Activated naive CD4-positive, alpha-beta T cell treated with anti-CD3 and anti-CD28 coated beads, Interleukin-2, amount 50 U/mL, for 24 hours (primary cell): Measurements from ENCODE around the gene IGIP.
A peak's percentile ranks its signal among the peaks of the same experiment; 100 is the strongest.

Experiments used
- H3K27ac Mint-ChIP-seq: one replicate; pipeline ENCODE4 v1.8.0; 2021; ENCODE audit warnings: mild to moderate bottlenecking, mixed read lengths
- H3K27me3 Mint-ChIP-seq: one replicate; pipeline ENCODE4 v1.8.0; 2021; ENCODE audit warnings: mixed read lengths
- H3K36me3 Mint-ChIP-seq: one replicate; pipeline ENCODE4 v1.8.0; 2021; ENCODE audit warnings: mixed read lengths
- H3K4me1 Mint-ChIP-seq: one replicate; pipeline ENCODE4 v1.8.0; 2021; ENCODE audit warnings: mixed read lengths
- H3K4me3 Mint-ChIP-seq: one replicate; pipeline ENCODE4 v1.8.0; 2021; ENCODE audit warnings: mild to moderate bottlenecking, mixed read lengths
- H3K9me3 Mint-ChIP-seq: one replicate; pipeline ENCODE4 v1.8.0; 2021; ENCODE audit warnings: mixed read lengths

The IGIP gene

DNA sequence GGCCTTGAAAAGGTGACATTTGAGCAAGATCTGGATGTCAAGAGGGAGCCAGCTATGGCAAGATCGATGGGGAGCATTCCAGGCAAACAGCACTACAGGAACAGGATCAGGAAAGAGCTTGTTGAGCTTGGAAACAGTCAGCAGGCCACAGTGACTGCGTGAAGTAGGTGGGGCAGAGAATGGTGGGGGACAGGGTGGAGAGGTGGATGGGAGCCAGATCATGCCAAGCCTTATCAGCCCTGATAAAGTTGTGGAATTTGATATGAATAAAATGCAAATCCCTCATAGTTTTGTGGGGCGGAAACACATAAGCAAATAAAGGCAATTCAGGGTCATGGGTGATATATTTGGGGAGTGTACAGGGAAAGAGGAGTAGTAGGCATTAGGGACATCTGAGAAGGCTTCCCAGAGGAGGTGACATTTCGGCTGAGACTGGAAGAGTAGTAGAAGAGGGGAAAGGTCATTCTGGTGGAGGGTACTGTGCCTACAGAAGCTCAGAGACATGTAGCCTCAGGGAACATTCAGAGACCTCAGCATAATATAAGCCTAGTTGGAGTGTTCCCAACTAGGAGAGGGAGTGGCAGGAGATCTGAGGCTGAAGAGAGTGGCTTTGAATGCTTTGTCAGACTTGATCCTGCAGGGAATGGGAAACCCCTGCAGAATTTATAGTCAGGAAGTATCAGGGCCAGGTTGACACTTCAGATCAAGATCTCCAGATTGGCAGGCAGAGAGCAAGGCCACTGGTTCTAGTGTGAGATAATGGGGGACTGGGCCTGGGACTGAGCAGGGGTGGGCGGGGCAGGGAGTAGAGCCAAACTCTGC lies 39.6 kb downstream of the IGIP start:
- Mint-ChIP-seq H3K4me1 (no peaks in the 10 kb centered on the region), H3K27ac (no peak overlapping the region), H3K4me3 (no peak overlapping the region), H3K36me3 (peaks cover 2% of the 10 kb centered on the region), H3K27me3 (no peaks in the 10 kb centered on the region), H3K9me3 (no peaks in the 10 kb centered on the region)

DNA sequence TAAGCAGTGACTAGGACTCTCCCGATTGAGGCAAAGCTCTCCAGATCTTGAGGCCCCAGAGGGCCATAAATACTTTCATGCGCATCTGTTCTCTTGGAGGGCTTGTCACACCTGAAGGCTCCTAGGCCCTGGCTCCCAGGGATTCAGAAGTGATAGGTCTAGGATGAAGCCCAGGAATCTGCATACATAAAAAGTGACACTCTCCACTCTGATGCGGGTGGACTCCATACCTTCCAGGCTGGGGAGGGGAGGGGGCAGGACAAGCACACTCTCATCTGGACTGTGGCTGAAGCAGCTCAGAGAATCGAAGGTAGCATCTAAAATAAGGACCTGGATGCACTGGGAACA lies 40.2 kb downstream of the IGIP start:
- Mint-ChIP-seq H3K27ac (no peak overlapping the region), H3K4me3 (no peak overlapping the region), H3K9me3 (no peaks in the 10 kb centered on the region), H3K36me3 (peaks cover 2% of the 10 kb centered on the region), H3K27me3 (no peaks in the 10 kb centered on the region), H3K4me1 (no peaks in the 10 kb centered on the region)

DNA sequence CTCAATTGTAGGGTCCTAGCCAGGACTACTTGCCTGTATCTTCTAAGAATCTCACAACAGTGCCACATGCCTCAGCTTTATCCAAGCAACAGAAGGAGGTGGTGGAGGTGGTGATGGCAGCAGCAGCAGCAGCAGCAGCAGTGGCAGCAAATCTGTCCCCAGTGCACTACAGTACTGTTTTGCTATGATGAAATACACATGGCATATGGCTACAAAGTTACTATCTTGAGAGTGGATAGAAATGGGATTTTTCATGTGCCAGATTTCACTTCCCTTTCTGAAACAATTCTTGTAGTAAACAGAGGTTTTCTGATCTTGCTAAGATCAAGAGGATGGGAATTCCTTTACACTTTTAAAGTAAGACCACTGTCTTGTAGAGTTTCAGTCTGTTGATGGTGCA lies 41.2 kb downstream of the IGIP start:
- no peak overlapping the region for H3K27ac Mint-ChIP-seq
- H3K36me3 Mint-ChIP-seq = peaks cover 2% of the 10 kb centered on the region
- H3K9me3 Mint-ChIP-seq = no peaks in the 10 kb centered on the region
- no peak overlapping the region for H3K4me3 Mint-ChIP-seq
- no peaks in the 10 kb centered on the region for H3K27me3 Mint-ChIP-seq
- H3K4me1 Mint-ChIP-seq = no peaks in the 10 kb centered on the region

DNA sequence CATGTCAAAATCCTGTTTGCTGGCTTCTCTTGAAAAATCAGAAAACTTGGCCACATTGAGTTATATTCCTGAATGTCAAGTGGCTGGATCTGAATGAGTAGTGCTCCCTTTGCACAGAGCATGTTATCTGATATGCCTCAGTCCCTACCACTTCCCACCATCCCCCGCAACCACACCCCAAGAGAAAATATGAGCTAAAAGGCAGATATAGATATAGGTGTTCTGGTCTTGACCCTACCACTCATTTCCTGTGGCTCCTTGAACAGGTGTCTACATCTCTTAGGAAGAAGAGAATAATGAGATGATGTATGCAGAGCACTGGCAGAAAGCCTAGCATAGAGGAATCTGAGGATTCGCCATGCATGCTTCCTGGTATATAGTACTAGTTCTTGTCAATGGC lies 42.6 kb downstream of the IGIP start:
- H3K36me3 Mint-ChIP-seq = peaks cover 2% of the 10 kb centered on the region

DNA sequence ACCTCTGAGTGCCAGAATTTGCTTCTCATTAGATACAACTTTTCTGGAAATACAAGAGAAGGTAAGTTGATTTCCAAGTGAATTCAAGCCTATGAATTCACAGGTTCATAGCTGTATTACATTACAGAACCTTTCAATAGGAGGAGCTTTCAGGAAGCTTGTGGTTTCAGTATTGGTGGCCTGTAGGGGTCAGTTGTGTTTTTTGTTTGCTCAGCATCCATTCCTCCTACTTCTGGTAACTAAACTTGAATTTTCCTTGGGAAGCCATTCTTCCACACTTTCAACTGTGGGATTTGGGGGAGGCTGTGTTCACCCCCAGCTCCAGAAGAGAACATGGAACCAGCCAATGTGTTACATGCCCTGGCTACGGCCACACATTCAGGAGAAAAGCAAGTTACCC lies 43.7 kb downstream of the IGIP start:
- Mint-ChIP-seq H3K9me3 (no peaks in the 10 kb centered on the region), H3K36me3 (peaks cover 2% of the 10 kb centered on the region), H3K4me1 (peaks cover 5% of the 10 kb centered on the region), H3K4me3 (no peak overlapping the region), H3K27me3 (no peaks in the 10 kb centered on the region), H3K27ac (no peak overlapping the region)

More for the DNA sequence above, 42.6 kb downstream of the IGIP start:
- Mint-ChIP-seq H3K4me3 (no peak overlapping the region), H3K27ac (no peak overlapping the region), H3K27me3 (no peaks in the 10 kb centered on the region), H3K9me3 (no peaks in the 10 kb centered on the region), H3K4me1 (no peaks in the 10 kb centered on the region)

DNA sequence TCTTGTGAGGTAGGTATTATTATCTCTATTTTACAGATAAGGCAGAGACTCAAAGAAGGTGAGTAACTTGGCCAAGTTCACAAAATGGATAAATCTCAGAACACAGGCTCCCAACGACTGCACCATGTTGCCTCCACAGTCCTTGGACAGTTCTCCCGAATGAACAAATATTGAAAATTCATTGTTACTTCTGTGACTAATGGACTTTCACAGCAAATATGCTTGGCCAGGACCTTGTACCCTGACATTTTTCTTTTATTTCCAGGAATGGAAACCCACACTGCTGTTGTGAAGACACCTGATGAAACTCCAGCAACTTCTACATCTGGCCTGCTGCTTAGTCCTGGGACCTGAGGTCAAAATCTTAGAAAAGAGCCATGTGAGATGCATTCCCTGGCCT lies 46.7 kb downstream of the IGIP start:
- Mint-ChIP-seq H3K4me3 (no peak overlapping the region), H3K4me1 (peaks cover 15% of the 10 kb centered on the region), H3K9me3 (no peaks in the 10 kb centered on the region), H3K27ac (no peak overlapping the region), H3K36me3 (no peaks in the 10 kb centered on the region), H3K27me3 (peaks cover 3% of the 10 kb centered on the region)

DNA sequence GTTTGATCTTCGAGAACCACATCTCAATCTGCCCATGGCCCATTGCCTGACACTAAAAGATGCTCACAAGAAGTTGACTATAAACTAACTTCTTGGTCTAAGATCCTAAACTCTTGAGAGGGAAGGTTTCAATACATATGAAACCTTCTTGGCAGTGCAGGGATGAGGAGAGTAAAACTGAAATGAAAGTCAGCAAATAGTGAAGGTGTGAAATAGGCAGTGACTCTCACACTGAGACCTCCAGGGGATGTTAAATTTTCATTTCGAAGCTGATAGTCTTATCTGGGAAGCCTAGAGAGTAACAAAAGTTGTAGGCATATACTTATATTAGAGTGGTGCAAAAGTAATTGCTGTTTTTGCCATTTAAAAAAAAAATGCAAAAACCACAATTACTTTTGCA lies 48.3 kb downstream of the IGIP start:
- Mint-ChIP-seq H3K36me3 (no peaks in the 10 kb centered on the region), H3K27me3 (peaks cover 3% of the 10 kb centered on the region), H3K4me3 (peak overlapping the region; percentile 94), H3K9me3 (no peaks in the 10 kb centered on the region), H3K4me1 (peaks cover 15% of the 10 kb centered on the region), H3K27ac (peak overlapping the region; percentile 42)

DNA sequence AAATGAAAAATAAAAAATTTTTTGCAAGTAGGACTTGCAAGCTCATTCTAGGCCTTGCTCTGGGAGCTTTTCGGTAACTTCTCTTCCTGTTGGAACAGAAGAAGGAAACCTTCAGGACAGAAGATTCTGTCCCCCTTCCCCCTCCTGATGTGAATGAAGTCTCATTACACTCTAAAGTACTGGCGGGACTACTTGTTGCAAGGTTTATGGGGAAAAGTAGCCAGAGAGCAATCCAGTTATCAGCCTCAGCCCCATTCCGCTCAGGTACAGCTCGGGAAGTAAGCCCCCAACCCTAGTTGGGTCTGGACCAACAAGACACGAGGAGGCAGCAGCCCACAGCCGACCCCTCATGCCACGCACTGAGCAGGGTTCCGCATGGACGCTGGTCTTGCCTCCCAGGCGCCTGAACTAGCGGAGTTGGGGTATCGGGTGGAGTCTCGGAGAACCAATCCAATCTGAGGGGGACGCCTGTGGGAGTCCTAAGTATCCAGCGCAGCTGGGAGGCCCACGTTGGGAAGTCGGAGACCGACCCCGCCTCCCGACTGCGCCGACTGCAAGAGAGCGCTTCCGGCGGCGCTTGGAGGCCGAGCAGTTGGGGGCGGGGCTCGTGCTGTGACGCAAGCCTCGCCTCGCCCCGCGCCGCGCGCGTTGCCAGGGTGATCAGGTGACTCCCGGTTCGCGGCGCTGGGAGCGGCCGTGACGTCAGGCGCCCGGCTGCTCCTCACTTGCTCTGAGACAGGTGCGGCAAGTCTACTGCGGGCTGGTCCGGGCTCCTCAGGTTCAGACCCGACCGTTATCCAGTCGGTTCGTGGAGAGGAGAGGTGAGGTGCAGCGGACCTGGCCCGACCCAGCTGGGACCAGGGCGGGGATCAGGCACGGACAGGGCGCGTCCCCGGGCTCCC lies 49.0 kb downstream of the IGIP start, which contains the start of gene CYSTM1:
CYSTM1 (plus strand) TSS at position 724 of the 902 bp plus-strand sequence. CDS start 19,278 bp downstream, outside the sequence.
- peaks cover 3% of the 10 kb centered on the region for H3K27me3 Mint-ChIP-seq
- H3K36me3 Mint-ChIP-seq = no peaks in the 10 kb centered on the region
- H3K9me3 Mint-ChIP-seq = no peaks in the 10 kb centered on the region
- H3K4me1 Mint-ChIP-seq = peaks cover 15% of the 10 kb centered on the region
- H3K4me3 Mint-ChIP-seq = peak within 1 kb of the TSS; percentile 94
- peak within 1 kb of the TSS; percentile 87 for H3K27ac Mint-ChIP-seq

DNA sequence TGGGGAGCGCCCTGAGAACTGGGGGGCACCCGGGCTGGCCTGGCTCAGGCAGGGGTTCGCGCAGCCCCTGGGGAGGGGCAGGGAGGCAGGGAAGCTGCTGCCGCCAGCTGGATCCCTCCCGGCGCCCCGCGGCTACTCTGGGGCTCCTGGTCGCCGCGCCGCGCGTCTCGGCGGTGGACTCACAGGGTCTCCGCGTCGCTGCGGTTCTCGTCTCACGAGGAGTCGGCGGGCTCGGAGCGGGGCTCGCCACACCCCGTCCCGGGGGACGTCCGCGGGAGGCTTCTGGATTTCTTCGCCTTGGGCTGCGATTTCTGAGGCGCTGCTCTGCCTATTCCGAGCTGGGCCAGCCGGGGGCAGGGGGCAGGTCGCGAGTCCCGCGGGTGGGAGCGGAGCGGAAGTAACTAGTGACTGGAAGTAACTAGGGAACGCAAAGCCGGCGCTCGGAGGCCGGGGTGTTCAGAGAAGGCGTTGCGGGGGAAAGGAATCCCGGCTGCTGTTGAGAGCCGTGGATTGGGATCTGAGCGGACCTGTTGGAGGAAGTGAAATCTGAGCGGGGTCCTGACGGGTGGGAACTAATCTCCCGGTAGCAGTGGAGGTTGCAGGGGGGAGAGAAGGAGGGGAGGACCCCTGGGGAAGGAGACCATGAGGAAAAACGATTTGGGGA lies 49.8 kb downstream of the IGIP start:
- H3K36me3 Mint-ChIP-seq = no peaks in the 10 kb centered on the region
- peaks cover 15% of the 10 kb centered on the region for H3K4me1 Mint-ChIP-seq
- peaks cover 3% of the 10 kb centered on the region for H3K27me3 Mint-ChIP-seq
- peak overlapping the region; percentile 87 for H3K27ac Mint-ChIP-seq
- peak overlapping the region; percentile 94 for H3K4me3 Mint-ChIP-seq
- no peaks in the 10 kb centered on the region for H3K9me3 Mint-ChIP-seq

DNA sequence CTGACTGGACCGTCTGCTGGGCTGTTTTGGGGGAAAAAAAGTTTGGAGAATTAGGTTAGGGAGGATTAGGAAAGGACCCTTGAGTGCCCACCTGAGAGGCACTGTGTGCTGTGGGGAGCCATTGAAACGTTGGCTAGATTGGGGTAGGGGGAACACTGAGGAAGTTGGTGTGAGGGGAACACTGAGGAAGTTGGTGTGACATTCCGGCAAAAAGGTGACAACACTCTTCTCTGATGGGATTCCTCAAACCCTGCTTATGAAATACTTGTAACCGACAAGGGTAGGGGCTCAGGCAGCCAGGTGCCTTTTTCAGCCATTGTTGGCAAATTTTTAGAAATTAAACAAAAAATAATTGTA lies 50.3 kb downstream of the IGIP start:
- H3K9me3 Mint-ChIP-seq = no peaks in the 10 kb centered on the region
- H3K36me3 Mint-ChIP-seq = no peaks in the 10 kb centered on the region
- H3K4me3 Mint-ChIP-seq = peak overlapping the region; percentile 94
- H3K27me3 Mint-ChIP-seq = peaks cover 3% of the 10 kb centered on the region
- H3K4me1 Mint-ChIP-seq = peaks cover 15% of the 10 kb centered on the region
- peak overlapping the region; percentile 87 for H3K27ac Mint-ChIP-seq

DNA sequence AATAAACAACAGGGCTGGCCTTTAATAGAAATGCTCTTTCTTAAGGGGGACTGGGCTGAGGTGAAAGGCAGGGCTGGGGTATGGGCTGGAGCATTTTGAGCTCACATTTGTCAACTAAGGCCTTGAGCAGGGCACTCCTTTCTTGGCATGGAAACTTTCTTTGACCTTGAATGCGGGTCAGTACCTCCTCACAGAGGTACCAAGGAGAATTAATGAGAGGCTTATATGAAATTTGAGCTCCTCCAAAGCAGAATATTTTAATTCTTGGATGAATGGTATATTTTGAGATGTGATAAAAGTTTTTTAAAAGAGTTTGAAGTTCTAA lies 52.3 kb downstream of the IGIP start:
- Mint-ChIP-seq H3K4me3 (no peak overlapping the region), H3K27me3 (peaks cover 3% of the 10 kb centered on the region), H3K4me1 (peaks cover 15% of the 10 kb centered on the region), H3K27ac (no peak overlapping the region), H3K36me3 (no peaks in the 10 kb centered on the region), H3K9me3 (no peaks in the 10 kb centered on the region)

DNA sequence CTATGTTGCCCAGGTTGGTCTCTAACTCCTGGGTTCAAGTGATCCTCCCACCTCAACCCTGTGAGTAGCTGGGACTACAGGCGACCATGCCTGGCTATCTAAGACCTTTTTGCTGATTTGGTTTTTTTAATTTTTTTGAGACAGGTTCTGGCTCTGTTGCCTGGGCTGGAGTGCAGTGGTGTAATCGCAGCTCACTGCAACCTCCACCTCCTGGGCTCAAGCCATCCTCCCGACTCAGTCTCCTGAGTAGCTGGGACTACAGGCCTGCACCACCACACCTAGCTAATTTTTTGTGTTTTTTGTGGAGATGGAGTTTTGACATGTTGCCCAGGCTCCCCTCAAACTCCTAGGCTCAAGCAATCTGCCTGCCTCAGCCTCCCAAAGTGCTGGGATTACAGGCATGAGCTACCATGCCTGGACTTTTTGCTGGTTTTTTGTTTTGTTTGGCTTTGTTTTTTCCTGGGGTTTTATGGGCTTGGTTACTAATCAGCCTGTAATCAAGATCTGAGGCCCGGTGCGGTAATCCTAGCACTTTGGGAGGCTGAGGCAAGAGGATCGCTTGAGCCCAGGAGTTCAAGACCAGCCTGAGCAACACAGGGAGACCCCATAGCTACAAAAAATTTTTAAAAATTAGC lies 52.9 kb downstream of the IGIP start:
- no peak overlapping the region for H3K4me3 Mint-ChIP-seq
- H3K27me3 Mint-ChIP-seq = peaks cover 3% of the 10 kb centered on the region
- H3K27ac Mint-ChIP-seq = no peak overlapping the region
- H3K4me1 Mint-ChIP-seq = peaks cover 15% of the 10 kb centered on the region
- no peaks in the 10 kb centered on the region for H3K9me3 Mint-ChIP-seq
- H3K36me3 Mint-ChIP-seq = no peaks in the 10 kb centered on the region
